ENCODE measurements around the gene E2F7. TPM values are rescaled to one million over a fixed set of nuclear protein-coding genes. Genes with fewer than 3 reads are reported as not detected.

Gene E2F7, protein sequence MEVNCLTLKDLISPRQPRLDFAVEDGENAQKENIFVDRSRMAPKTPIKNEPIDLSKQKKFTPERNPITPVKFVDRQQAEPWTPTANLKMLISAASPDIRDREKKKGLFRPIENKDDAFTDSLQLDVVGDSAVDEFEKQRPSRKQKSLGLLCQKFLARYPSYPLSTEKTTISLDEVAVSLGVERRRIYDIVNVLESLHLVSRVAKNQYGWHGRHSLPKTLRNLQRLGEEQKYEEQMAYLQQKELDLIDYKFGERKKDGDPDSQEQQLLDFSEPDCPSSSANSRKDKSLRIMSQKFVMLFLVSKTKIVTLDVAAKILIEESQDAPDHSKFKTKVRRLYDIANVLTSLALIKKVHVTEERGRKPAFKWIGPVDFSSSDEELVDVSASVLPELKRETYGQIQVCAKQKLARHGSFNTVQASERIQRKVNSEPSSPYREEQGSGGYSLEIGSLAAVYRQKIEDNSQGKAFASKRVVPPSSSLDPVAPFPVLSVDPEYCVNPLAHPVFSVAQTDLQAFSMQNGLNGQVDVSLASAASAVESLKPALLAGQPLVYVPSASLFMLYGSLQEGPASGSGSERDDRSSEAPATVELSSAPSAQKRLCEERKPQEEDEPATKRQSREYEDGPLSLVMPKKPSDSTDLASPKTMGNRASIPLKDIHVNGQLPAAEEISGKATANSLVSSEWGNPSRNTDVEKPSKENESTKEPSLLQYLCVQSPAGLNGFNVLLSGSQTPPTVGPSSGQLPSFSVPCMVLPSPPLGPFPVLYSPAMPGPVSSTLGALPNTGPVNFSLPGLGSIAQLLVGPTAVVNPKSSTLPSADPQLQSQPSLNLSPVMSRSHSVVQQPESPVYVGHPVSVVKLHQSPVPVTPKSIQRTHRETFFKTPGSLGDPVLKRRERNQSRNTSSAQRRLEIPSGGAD
- total RNA-seq = 2.6 and 3.0 TPM in 2 replicates
- long read RNA-seq = 0 reads

DNA sequence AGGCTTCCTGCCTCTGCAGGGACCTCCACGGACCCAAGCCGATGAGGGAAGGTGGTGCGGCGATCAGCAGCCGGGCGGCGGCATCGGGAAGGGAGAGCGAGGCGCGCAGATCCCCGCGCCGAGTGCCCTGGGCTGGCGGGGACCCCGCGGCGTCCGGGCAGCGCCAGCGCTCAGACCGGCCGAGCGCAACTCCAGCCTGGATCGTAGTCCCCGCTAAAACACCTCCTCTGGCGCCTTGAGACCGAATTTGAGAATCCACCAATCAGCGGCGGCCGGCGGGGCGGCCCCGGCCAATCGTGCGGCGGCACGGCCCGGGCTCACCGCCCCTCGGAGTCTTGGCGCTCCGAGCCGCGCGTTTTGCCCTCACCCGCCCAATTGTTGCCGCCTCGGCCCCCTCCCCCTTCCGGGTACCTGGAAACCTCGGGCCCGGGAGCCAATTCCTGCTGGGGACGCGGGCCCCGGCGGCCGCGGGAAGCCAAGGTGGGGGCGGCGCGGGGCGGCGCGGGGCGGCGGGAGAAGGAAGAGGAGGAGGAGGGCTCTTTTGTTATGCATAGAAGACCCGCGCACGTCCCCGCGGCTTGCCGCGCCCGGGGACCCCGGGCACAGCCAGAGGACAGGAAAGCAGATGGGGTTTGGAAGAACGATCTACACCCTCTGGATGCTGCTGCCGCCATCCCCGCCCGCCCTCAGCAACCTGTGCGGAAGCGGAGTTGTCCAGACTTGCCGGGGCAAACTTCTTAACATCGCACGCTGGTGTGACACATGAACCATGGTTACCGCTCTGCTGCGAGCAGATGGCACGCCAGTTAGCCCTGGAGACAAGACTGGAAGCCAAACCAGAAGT is at the start of gene E2F7:
Gene E2F7, minus strand, starts transcription at position 209 of the 844 bp plus-strand sequence. CDS start 934 bp downstream, outside the sequence.
- Mint-ChIP-seq H3K4me1 (ENCODE audit: unreplicated experiment) (peaks cover 28% of the 10 kb centered on the region), H3K4me3 (ENCODE audit: unreplicated experiment) (peak within 1 kb of the TSS; percentile 86), H3K27ac (ENCODE audit: unreplicated experiment) (peak within 1 kb of the TSS; percentile 84), H3K9me3 (ENCODE audit: unreplicated experiment) (no peaks in the 10 kb centered on the region), H3K27me3 (ENCODE audit: unreplicated experiment) (no peaks in the 10 kb centered on the region), H3K36me3 (ENCODE audit: unreplicated experiment) (no peaks in the 10 kb centered on the region)
- peak; percentile 96 for DNase-seq (ENCODE audit: extremely low spot score, unreplicated experiment)
- TF ChIP-seq, protein P1, sequence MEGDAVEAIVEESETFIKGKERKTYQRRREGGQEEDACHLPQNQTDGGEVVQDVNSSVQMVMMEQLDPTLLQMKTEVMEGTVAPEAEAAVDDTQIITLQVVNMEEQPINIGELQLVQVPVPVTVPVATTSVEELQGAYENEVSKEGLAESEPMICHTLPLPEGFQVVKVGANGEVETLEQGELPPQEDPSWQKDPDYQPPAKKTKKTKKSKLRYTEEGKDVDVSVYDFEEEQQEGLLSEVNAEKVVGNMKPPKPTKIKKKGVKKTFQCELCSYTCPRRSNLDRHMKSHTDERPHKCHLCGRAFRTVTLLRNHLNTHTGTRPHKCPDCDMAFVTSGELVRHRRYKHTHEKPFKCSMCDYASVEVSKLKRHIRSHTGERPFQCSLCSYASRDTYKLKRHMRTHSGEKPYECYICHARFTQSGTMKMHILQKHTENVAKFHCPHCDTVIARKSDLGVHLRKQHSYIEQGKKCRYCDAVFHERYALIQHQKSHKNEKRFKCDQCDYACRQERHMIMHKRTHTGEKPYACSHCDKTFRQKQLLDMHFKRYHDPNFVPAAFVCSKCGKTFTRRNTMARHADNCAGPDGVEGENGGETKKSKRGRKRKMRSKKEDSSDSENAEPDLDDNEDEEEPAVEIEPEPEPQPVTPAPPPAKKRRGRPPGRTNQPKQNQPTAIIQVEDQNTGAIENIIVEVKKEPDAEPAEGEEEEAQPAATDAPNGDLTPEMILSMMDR (IDR thresholded peaks at IDR 0.05) = no peak

DNA sequence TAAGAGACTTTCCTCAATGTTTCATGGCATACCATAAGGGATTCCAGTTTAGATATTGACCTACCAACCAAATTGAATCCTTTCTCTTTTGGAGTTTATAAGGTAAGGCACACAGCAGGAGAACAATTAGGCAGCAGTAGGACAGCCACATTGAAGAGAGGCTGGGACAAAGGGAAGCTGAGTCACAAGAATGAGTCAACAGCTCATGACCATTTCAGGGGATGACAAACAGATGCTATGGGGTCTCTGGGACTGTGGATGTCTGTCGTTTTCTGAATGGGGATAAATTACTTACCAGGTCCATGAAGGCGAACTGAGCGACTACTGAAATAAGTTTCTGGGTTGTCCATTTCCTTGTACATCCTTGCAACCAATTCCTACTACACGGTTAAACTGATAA is 48.6 kb upstream of the E2F7 start:
- peaks cover 14% of the 10 kb centered on the region for H3K9me3 Mint-ChIP-seq (ENCODE audit: unreplicated experiment)
- no peak for DNase-seq (ENCODE audit: extremely low spot score, unreplicated experiment)
- H3K27ac Mint-ChIP-seq (ENCODE audit: unreplicated experiment) = no peak overlapping the region
- TF ChIP-seq, protein P1 (IDR thresholded peaks at IDR 0.05) = no peak
- H3K36me3 Mint-ChIP-seq (ENCODE audit: unreplicated experiment) = no peaks in the 10 kb centered on the region
- no peak overlapping the region for H3K4me3 Mint-ChIP-seq (ENCODE audit: unreplicated experiment)
- H3K4me1 Mint-ChIP-seq (ENCODE audit: unreplicated experiment) = no peaks in the 10 kb centered on the region
- H3K27me3 Mint-ChIP-seq (ENCODE audit: unreplicated experiment) = no peaks in the 10 kb centered on the region

DNA sequence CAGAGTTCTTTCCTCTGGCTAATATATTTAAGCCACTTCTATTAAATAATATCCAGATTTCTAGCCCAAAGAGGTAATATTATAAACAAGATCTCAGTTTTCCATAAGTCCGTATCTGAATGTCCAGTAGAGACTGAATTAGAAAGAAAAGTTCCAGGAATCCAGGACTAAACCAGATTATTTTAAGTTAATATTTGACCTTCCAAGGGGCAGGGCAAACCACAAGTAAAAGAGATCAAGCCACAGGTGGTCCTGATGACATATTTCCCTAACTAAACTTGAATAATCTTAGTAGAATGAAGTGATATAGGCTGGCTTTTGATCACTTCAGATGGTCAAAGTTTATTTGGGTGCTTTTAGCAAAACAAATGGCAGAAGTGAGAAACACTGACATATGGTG is 43.3 kb upstream of the E2F7 start:
- no peaks in the 10 kb centered on the region for H3K27me3 Mint-ChIP-seq (ENCODE audit: unreplicated experiment)
- H3K27ac Mint-ChIP-seq (ENCODE audit: unreplicated experiment) = no peak overlapping the region
- no peak for DNase-seq (ENCODE audit: extremely low spot score, unreplicated experiment)
- no peaks in the 10 kb centered on the region for H3K36me3 Mint-ChIP-seq (ENCODE audit: unreplicated experiment)
- no peak overlapping the region for H3K4me3 Mint-ChIP-seq (ENCODE audit: unreplicated experiment)
- H3K9me3 Mint-ChIP-seq (ENCODE audit: unreplicated experiment) = peaks cover 14% of the 10 kb centered on the region
- TF ChIP-seq, protein P1 (IDR thresholded peaks at IDR 0.05) = no peak
- peaks cover 2% of the 10 kb centered on the region for H3K4me1 Mint-ChIP-seq (ENCODE audit: unreplicated experiment)

DNA sequence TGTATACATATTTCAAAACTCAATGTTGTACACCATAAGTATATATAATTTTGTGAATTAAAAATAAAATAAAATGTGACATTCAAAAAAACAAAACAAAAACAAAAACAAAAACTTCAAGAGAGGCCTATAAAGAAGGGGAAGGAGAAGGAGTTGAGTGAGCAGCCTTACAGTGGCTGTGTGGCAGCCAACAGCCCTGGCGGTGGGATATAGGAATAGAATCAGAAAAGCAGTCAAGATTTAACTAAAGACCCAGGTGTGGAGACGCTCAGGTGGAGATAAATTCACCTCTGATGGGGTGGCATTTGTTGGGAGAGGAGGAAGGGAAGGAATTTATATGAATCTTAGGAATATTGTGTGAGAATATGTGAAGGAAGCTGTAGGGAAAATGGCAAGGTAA is 41.8 kb upstream of the E2F7 start:
- Mint-ChIP-seq H3K36me3 (ENCODE audit: unreplicated experiment) (no peaks in the 10 kb centered on the region), H3K27ac (ENCODE audit: unreplicated experiment) (no peak overlapping the region), H3K4me1 (ENCODE audit: unreplicated experiment) (peaks cover 6% of the 10 kb centered on the region), H3K27me3 (ENCODE audit: unreplicated experiment) (no peaks in the 10 kb centered on the region), H3K9me3 (ENCODE audit: unreplicated experiment) (peaks cover 14% of the 10 kb centered on the region), H3K4me3 (ENCODE audit: unreplicated experiment) (no peak overlapping the region)
- TF ChIP-seq, protein P1 (IDR thresholded peaks at IDR 0.05) = no peak
- DNase-seq (ENCODE audit: extremely low spot score, unreplicated experiment) = no peak
